ENCODE results near the gene TNFRSF1B. TPM values are rescaled to one million over a fixed set of nuclear protein-coding genes. Genes with fewer than 3 reads are reported as not detected.

TNFRSF1B gene
- total and polyA plus RNA-seq, 2 of the 8 experiments (the other 6 are each of a cell fraction or from before 2014, with no cell fraction given): 1.7 to 2.9 TPM

- no peaks in the 10 kb centered on the region for H3K79me2 ChIP-seq (ENCODE audit: control insufficient read depth in 1 of 2, insufficient read depth in 2 of 2, low read length in 2 of 2)
- CTCF ChIA-PET (ENCODE audit: partially characterized antibody): interaction anchor here (0.7 to 1.5 kb wide), 6 partner anchors 12 to 116 kb away, joined by 3 to 11 read pairs (median 3); no protein-coding TSS in a partner anchor
- FAIRE-seq: no peak
Observed at GRCh38 chr1:12159816-12160215, 7.0 kb upstream of the TNFRSF1B start.

More at GRCh38 chr1:12159816-12160215, 7.0 kb upstream of the TNFRSF1B start:
- H4K8ac ChIP-seq (ENCODE audit: extremely low read depth, insufficient read depth, low read length): no peak overlapping the region
- H4K91ac ChIP-seq (replicated peaks; ENCODE audit: insufficient read length, low read length): no peak overlapping the region
- H3K4ac ChIP-seq (replicated peaks; ENCODE audit: insufficient read length, low read depth, low read length): no peak overlapping the region
- no peak for TF ChIP-seq ATF2 (IDR thresholded peaks at IDR 0.05; ENCODE audit: low read length)
- TF ChIP-seq CHD1 (IDR thresholded peaks at IDR 0.05; ENCODE audit: low read depth, low read length): no peak
- TF ChIP-seq KDM5A (IDR thresholded peaks at IDR 0.05; ENCODE audit: low read length): no peak
- 0 out of 2 replicates have a peak, but pooled peaks have one; percentile 33 for TF ChIP-seq JUND (IDR thresholded peaks at IDR 0.05; ENCODE audit: low read length)
- no peak overlapping the region for H2AK5ac ChIP-seq (ENCODE audit: low read depth, low read length)
- H2BK20ac ChIP-seq (ENCODE audit: low read length): no peak overlapping the region
- H3K9ac ChIP-seq (replicated peaks in 1 of 4; ENCODE audit: extremely low read depth in 1 of 4, low read depth in 3 of 4, low read length in 3 of 4): no peak overlapping the region
- no peak for DNase-seq (ENCODE audit: low read depth in 1 of 2, low spot score in 2 of 2)
- H2BK5ac ChIP-seq (ENCODE audit: low read depth, low read length): no peak overlapping the region
- no peak overlapping the region for H3K56ac ChIP-seq (replicated peaks; ENCODE audit: insufficient read length, low read depth, low read length)
- POLR2A ChIA-PET (ENCODE audit: partially characterized antibody): no interaction called here
- H2BK120ac ChIP-seq (replicated peaks; ENCODE audit: low read depth, low read length): no peak overlapping the region
- H3K23ac ChIP-seq (ENCODE audit: insufficient read length): no peak overlapping the region
- no peak overlapping the region for H4K5ac ChIP-seq (ENCODE audit: insufficient read length, low read depth, low read length)
- H3K27ac ChIP-seq (ENCODE audit: low read depth, low read length): no peak overlapping the region
- H2BK12ac ChIP-seq (ENCODE audit: low read depth, low read length): no peak overlapping the region
- H3K4me2 ChIP-seq (ENCODE audit: insufficient read depth in 1 of 2, low read depth in 2 of 2, low read length in 2 of 2): no peak overlapping the region
- H3K14ac ChIP-seq (ENCODE audit: insufficient read length): no peak overlapping the region
- H2BK15ac ChIP-seq (ENCODE audit: low read length): no peak overlapping the region
- no peak overlapping the region for H3K18ac ChIP-seq (ENCODE audit: extremely low read depth, low read length)
- H2AFZ ChIP-seq (ENCODE audit: low read length): no peak overlapping the region
- H3K79me1 ChIP-seq (ENCODE audit: low read depth, low read length): no peaks in the 10 kb centered on the region
- no peaks in the 10 kb centered on the region for H3K36me3 ChIP-seq (ENCODE audit: control insufficient read depth in 2 of 4, insufficient read depth in 4 of 4, low read length in 3 of 4)
- no peak overlapping the region for H3K4me3 ChIP-seq (ENCODE audit: extremely low read depth in 1 of 4, insufficient read depth in 2 of 4, low read depth in 3 of 4, low read length in 4 of 4)
- no peaks in the 10 kb centered on the region for H3K23me2 ChIP-seq (ENCODE audit: low read depth, low read length)
- no peaks in the 10 kb centered on the region for H3K9me3 ChIP-seq (ENCODE audit: insufficient read depth in 2 of 2, low read depth in 1 of 2, low read length in 1 of 2)
- H4K20me1 ChIP-seq (replicated peaks in 1 of 2; ENCODE audit: control insufficient read depth in 1 of 2, insufficient read depth in 2 of 2, low read length in 2 of 2): no peaks in the 10 kb centered on the region
- 83% methylated on average over 7 of the region's 7 CpGs; no CpG with 5 or more reads in 1 of the 2 experiments for WGBS, 2 experiments (ENCODE audit: extremely low coverage in 1 of 2, insufficient coverage in 1 of 2, insufficient read length in 1 of 2, insufficient replicate concordance in 2 of 2, low coverage in 1 of 2, low lambda C conversion rate in 2 of 2, missing lambda C conversion rate in 1 of 2)
- H3K27me3 ChIP-seq (replicated peaks in 1 of 4; ENCODE audit: control insufficient read depth in 3 of 4, extremely low read depth in 1 of 4, insufficient read depth in 3 of 4, low read length in 3 of 4): no peaks in the 10 kb centered on the region; a peak in 1 of 7 replicates
- H3K4me1 ChIP-seq (replicated peaks in 1 of 4; ENCODE audit: control insufficient read depth in 3 of 4, insufficient read depth in 4 of 4, low read length in 3 of 4): peaks cover 0 to 7% (median 0%) of the 10 kb centered on the region in 4 experiments; a peak in 2 of 7 replicates

Data from H1 (cell line).